Neural progenitor cell (in vitro differentiated cells): ENCODE results near the gene GAL3ST3.

Experiments used
- CTCF ChIP-seq: fragments of 200-600 bp; sonication (generic); IDR thresholded peaks from 2 replicates; pipeline ENCODE4 v1.5.1; 2017; ENCODE audit warnings: antibody characterized with exemption, mild to moderate bottlenecking
- EZH2 ChIP-seq: fragments of 200-600 bp; sonication (generic); IDR thresholded peaks from 2 replicates; pipeline ENCODE4 v1.6.1; 2017; ENCODE audit warnings: antibody characterized with exemption, mild to moderate bottlenecking, moderate library complexity

- TF ChIP-seq CTCF (no peak), EZH2 (no peak)
These were observed 34.0 kb downstream of the GAL3ST3 start for GRCh38 chr11:66014804-66015453.
